Left lung (tissue), 10 donors: ENCODE results near the gene BCOR. TPM values are rescaled to one million over a fixed set of nuclear protein-coding genes. Genes with fewer than 3 reads are reported as not detected.

Experiments
- ATAC-seq: fragments of 200-7000 bp; cut with Tn5 transposase; one replicate; pipeline ENCODE4 v1.9.1; 2020; ENCODE audit warnings: moderate library complexity
- DNase-seq, 4 donors: peaks; one replicate each; pipeline ENCODE4 v3.0.0-alpha.2; 2013 to 2020
- H3K27ac ChIP-seq, 2 donors: fragments of 200-600 bp; sonication (generic) in 1 of 2; one replicate each; pipeline versions ENCODE4 v1.5.0 to v1.8.0; 2020 to 2021
- H3K27me3 ChIP-seq, 2 donors: fragments of 200-600 bp; sonication (generic) in 1 of 2; one replicate each; pipeline versions ENCODE4 v1.5.0 to v1.8.0; 2020 to 2021
- H3K36me3 ChIP-seq, 2 donors: fragments of 200-600 bp; sonication (generic) in 1 of 2; one replicate each; pipeline versions ENCODE4 v1.5.0 to v1.8.0; 2020 to 2021
- H3K4me1 ChIP-seq, 2 donors: fragments of 200-600 bp; one replicate each; pipeline ENCODE4 v1.8.0; 2021
- H3K4me3 ChIP-seq, 2 donors: fragments of 200-600 bp; sonication (generic) in 1 of 2; one replicate each; pipeline versions ENCODE4 v1.5.0 to v1.8.0; 2020 to 2021; ENCODE audit warnings: mild to moderate bottlenecking in 1 of 2
- H3K9me3 ChIP-seq, 2 donors: fragments of 200-600 bp; sonication (generic) in 1 of 2; one replicate each; pipeline versions ENCODE4 v1.5.0 to v1.8.0; 2020 to 2021
- CTCF ChIP-seq, 2 donors: fragments of 200-600 bp; sonication (generic) in 1 of 2; IDR thresholded peaks; one replicate each; pipeline versions ENCODE4 v1.5.0 to v1.8.0; 2021; ENCODE audit warnings: antibody characterized with exemption in 2 of 2
- intact Hi-C, 2 donors: fragments of 100-400 bp; cut with DNase I; formaldehyde crosslinking; loops; one replicate each; pipeline versions ENCODE4 v1.11.2 to v1.14.2; 2022
- polyA plus RNA-seq, 6 donors: library from polyadenylated mRNA; unstranded; fragments of 120-200 nt; gene quantifications; one replicate each; pipeline ENCODE4 v1.2.1, GENCODE V29; 2013; ENCODE audit not compliant: insufficient read length in 6 of 6
- total RNA-seq, 2 donors: library from RNA; stranded (reverse); fragmentation: NEBNext Ultra II Directional; extraction: Animal tissue kit (Norgen Biotek cat#: 25700); gene quantifications; one replicate each; pipeline ENCODE4 v1.2.1, GENCODE V29; 2021
- donor health status: DM: no; HTN: yes; CAD: no.
- donor health status: DM: no; HTN: no; CAD: no.

Gene BCOR
- total and polyA plus RNA-seq, 8 donors = 19.0 to 65.1 (median 60.9) TPM

- ATAC-seq (peak; percentile 28), DNase-seq (peak in 1 of 4 donors; percentile 45)
- Histone ChIP-seq H3K9me3 (no peaks in the 10 kb centered on the region), H3K27ac (peak overlapping the region; percentile 69 to 83), H3K4me3 (peak overlapping the region; percentile 53 to 61), H3K27me3 (peaks cover 0 to 65% of the 10 kb centered on the region in 2 donors), H3K4me1 (peaks cover 0 to 28% of the 10 kb centered on the region in 2 donors), H3K36me3 (no peaks in the 10 kb centered on the region)
- intact Hi-C loops = no loop called here
- TF ChIP-seq CTCF (IDR thresholded peaks at IDR 0.05) = no peak
Measured at GRCh38 chrX:40098264-40099054, 701 bp upstream of the BCOR start.

GRCh38 chrX:40097141-40097503 lies 636 bp downstream of the BCOR start:
- peak in 1 of 4 donors; percentile 75 for DNase-seq
- peaks cover 0 to 58% of the 10 kb centered on the region in 2 donors for H3K27me3 ChIP-seq

GRCh38 chrX:40096395-40097091 lies 1.2 kb downstream of the BCOR start:
- Histone ChIP-seq H3K27me3 (peaks cover 0 to 58% of the 10 kb centered on the region in 2 donors), H3K9me3 (no peaks in the 10 kb centered on the region), H3K4me1 (peaks cover 0 to 37% of the 10 kb centered on the region in 2 donors), H3K27ac (peak overlapping the region; percentile 83 to 87), H3K4me3 (peak overlapping the region; percentile 53 to 61), H3K36me3 (no peaks in the 10 kb centered on the region)
- no peak for TF ChIP-seq CTCF (IDR thresholded peaks at IDR 0.05)
- ATAC-seq (peak; percentile 20), DNase-seq (peak in 2 of 4 donors; percentile 63 to 88)
- intact Hi-C loops = no loop called here

More at GRCh38 chrX:40097141-40097503, 636 bp downstream of the BCOR start:
- peak overlapping the region; percentile 53 to 61 for H3K4me3 ChIP-seq
- no peak for ATAC-seq
- TF ChIP-seq CTCF (IDR thresholded peaks at IDR 0.05) = no peak
- intact Hi-C loops = no loop called here
- H3K27ac ChIP-seq = peak overlapping the region; percentile 83 to 87
- no peaks in the 10 kb centered on the region for H3K36me3 ChIP-seq
- peaks cover 0 to 31% of the 10 kb centered on the region in 2 donors for H3K4me1 ChIP-seq
- H3K9me3 ChIP-seq = no peaks in the 10 kb centered on the region

- peaks cover 0 to 59% of the 10 kb centered on the region in 2 donors for H3K27me3 ChIP-seq
- H3K4me1 ChIP-seq = peaks cover 2 to 44% of the 10 kb centered on the region in 2 donors
- H3K9me3 ChIP-seq = no peaks in the 10 kb centered on the region
- H3K27ac ChIP-seq = peak overlapping the region; percentile 83 to 87
- no peak for ATAC-seq
- peak overlapping the region; percentile 53 to 61 for H3K4me3 ChIP-seq
- no peak for TF ChIP-seq CTCF (IDR thresholded peaks at IDR 0.05)
- H3K36me3 ChIP-seq = no peaks in the 10 kb centered on the region
- intact Hi-C loops = no loop called here
- peak in 2 of 4 donors; percentile 52 to 86 for DNase-seq
Measured at GRCh38 chrX:40095583-40096394, 2.0 kb downstream of the BCOR start.
